ENCODE results near the gene SH3RF2.
"Not testable (repeated sequence)": the region's sequence is repeated elsewhere in the genome, so short reads cannot be mapped to it uniquely, and the experiment has no call there.

Gene SH3RF2, protein sequence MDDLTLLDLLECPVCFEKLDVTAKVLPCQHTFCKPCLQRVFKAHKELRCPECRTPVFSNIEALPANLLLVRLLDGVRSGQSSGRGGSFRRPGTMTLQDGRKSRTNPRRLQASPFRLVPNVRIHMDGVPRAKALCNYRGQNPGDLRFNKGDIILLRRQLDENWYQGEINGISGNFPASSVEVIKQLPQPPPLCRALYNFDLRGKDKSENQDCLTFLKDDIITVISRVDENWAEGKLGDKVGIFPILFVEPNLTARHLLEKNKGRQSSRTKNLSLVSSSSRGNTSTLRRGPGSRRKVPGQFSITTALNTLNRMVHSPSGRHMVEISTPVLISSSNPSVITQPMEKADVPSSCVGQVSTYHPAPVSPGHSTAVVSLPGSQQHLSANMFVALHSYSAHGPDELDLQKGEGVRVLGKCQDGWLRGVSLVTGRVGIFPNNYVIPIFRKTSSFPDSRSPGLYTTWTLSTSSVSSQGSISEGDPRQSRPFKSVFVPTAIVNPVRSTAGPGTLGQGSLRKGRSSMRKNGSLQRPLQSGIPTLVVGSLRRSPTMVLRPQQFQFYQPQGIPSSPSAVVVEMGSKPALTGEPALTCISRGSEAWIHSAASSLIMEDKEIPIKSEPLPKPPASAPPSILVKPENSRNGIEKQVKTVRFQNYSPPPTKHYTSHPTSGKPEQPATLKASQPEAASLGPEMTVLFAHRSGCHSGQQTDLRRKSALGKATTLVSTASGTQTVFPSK

DNA sequence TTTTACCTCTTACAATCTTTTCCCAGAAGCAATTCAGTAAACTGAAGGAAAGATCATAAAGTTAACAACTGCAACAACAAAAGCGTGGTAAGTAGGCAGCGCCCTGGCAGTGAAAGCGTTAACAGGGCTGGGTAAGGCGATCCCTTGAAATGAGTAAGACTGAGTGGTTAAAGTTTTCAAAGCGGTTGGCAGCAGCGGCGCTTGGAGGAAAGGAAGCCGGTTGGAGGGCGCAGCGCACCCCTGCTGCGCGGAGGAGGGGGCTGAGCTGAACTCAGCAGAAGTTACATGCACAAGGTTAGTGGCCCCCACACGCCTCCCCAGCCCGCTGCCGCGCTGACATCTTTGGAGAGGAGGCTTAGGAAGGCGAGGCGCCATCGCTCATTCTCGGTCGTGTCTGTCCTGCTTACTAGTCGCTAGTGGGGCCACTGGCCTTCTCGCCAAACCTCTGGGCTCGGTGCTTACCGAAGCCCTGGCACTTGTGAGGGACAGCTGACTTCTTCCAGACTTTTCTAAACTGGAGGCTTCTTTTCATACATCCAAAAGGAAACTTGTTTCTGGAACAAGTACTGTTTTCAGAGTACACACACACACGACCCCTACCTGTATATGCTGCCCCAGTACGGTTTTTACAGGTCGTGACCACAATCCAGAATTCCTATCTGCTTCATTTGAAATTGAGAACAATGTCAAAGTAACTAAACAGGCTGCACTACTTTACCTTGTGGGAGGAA lies at the start of gene SH3RF2:
SH3RF2 (plus strand) TSS at position 178 of the 731 bp plus-strand sequence. CDS start 1,351 bp downstream, outside the sequence.
- peaks cover 19% of the 10 kb centered on the region for H3K27me3 ChIP-seq (ENCODE audit: insufficient read depth, low read length)
- peak within 1 kb of the TSS; percentile 44 for H3K27ac ChIP-seq (ENCODE audit: low read length)
- peaks cover 37% of the 10 kb centered on the region for H3K4me1 ChIP-seq (ENCODE audit: insufficient read depth, low read length)
- H3K9ac ChIP-seq (ENCODE audit: low read depth, low read length) = peak within 1 kb of the TSS; percentile 81
- H3K9me3 ChIP-seq (ENCODE audit: insufficient read depth, low read depth, low read length) = no peaks in the 10 kb centered on the region
- no peaks in the 10 kb centered on the region for H3K36me3 ChIP-seq (ENCODE audit: insufficient read depth, low read depth, low read length)
- peak within 1 kb of the TSS; percentile 69 for H3K4me3 ChIP-seq (ENCODE audit: low read length)

DNA sequence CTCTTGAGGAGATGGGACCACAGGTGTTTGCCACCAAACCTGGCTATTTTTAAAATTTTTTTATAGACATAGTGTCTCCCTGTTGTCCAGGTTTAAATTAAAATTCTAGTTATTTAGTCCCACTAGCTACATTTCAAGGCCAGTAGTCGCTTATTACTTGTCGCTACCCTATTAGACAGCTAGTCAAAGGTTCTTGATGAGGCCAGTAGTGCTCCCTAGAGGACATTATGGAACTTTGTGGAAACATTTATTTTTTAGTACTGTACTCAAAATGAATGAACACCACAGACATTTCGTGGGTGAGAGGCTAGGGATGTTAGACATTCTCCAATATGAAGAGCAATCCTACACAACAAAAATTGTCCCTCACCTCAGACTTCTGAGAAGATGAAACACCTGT lies 49.2 kb upstream of the SH3RF2 start:
- no peak overlapping the region for H3K27ac ChIP-seq (ENCODE audit: low read length)
- no peak overlapping the region for H3K9ac ChIP-seq (ENCODE audit: low read depth, low read length)
- no peak overlapping the region for H3K4me3 ChIP-seq (ENCODE audit: low read length)
- H3K27me3 ChIP-seq (ENCODE audit: insufficient read depth, low read length) = no peaks in the 10 kb centered on the region
- peaks cover 10% of the 10 kb centered on the region; the same call in 1 of the 2 replicates for H3K9me3 ChIP-seq (ENCODE audit: insufficient read depth, low read depth, low read length)
- no peaks in the 10 kb centered on the region for H3K4me1 ChIP-seq (ENCODE audit: insufficient read depth, low read length)
- H3K36me3 ChIP-seq (ENCODE audit: insufficient read depth, low read depth, low read length) = no peaks in the 10 kb centered on the region

DNA sequence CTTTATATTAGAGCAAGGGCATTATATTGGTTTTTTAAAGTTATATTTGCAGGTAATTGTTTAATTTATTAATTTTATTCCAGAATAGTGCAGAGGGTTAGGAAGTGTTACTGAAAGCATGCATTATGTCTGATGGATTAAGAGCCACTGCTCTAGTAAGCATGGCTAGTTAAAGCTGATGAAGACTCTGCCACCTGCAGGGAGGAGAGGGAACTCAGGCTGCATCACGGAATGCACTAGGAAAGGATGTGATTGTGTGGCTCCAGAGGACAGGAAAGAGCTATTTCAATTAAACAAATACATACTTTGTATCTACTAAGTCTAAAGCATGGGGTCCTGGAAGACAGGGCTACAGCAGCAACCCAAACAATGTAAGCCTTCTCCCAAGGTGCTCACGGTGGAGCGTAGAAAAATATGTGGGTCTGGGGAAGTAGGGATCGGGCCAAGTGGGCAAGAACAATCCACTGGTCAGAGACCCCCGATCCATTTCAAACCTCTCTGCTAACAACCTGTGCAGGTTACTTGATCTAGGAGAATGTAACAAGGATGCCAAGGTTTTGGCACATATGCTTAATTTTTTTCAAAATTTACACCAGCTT lies 48.3 kb upstream of the SH3RF2 start:
- no peak overlapping the region for H3K27ac ChIP-seq (ENCODE audit: low read length)
- H3K9me3 ChIP-seq (ENCODE audit: insufficient read depth, low read depth, low read length) = peaks cover 10% of the 10 kb centered on the region; the same call in 1 of the 2 replicates
- H3K9ac ChIP-seq (ENCODE audit: low read depth, low read length) = no peak overlapping the region
- H3K4me1 ChIP-seq (ENCODE audit: insufficient read depth, low read length) = no peaks in the 10 kb centered on the region
- H3K36me3 ChIP-seq (ENCODE audit: insufficient read depth, low read depth, low read length) = no peaks in the 10 kb centered on the region
- H3K27me3 ChIP-seq (ENCODE audit: insufficient read depth, low read length) = no peaks in the 10 kb centered on the region
- H3K4me3 ChIP-seq (ENCODE audit: low read length) = no peak overlapping the region

DNA sequence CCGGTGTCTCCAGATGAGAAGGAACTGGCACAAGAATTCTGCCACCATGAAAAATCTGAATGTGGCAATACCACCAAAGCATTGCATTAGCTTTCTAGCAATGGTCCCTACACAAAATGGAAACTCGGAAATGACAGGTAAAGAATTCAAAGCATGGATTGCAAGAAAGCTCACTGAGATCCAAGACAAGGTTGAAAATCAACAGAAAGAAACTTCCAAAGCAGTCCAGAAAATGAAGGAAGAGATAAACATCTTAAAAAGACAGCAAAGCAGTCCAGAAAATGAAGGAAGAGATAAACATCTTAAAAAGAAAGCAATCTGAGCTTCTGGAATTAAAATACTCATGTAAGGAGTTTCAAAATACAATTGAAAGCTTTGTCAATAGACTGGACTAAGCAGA lies 46.8 kb upstream of the SH3RF2 start:
- no peak overlapping the region for H3K4me3 ChIP-seq (ENCODE audit: low read length)
- no peak overlapping the region for H3K9ac ChIP-seq (ENCODE audit: low read depth, low read length)
- H3K4me1 ChIP-seq (ENCODE audit: insufficient read depth, low read length) = no peaks in the 10 kb centered on the region
- H3K9me3 ChIP-seq (ENCODE audit: insufficient read depth, low read depth, low read length) = peaks cover 10% of the 10 kb centered on the region; the same call in 1 of the 2 replicates
- no peaks in the 10 kb centered on the region for H3K27me3 ChIP-seq (ENCODE audit: insufficient read depth, low read length)
- H3K36me3 ChIP-seq (ENCODE audit: insufficient read depth, low read depth, low read length) = no peaks in the 10 kb centered on the region
- no peak overlapping the region for H3K27ac ChIP-seq (ENCODE audit: low read length)

DNA sequence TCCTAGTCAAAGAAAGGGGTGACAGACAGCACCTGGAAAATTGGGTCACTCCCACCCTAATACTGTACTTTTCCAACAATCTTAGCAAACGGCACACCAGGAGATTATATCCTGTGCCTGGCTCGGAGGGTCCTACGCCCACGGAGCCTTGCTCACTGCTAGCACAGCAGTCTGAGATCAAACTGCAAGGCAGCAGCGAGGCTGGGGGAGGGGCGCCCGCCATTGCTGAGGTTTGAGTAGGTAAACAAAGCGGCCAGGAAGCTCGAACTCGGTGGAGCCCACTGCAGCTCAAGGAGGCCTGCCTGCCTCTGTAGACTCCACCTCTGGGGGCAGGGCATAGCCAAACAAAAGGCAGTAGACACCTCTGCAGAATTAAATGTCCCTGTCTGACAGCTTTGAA lies 45.0 kb upstream of the SH3RF2 start:
- H3K27ac ChIP-seq (ENCODE audit: low read length); H3K4me3 ChIP-seq (ENCODE audit: low read length); H3K27me3 ChIP-seq (ENCODE audit: insufficient read depth, low read length); H3K9ac ChIP-seq (ENCODE audit: low read depth, low read length); H3K4me1 ChIP-seq (ENCODE audit: insufficient read depth, low read length); H3K36me3 ChIP-seq (ENCODE audit: insufficient read depth, low read depth, low read length): not testable (repeated sequence)
- peaks cover 10% of the 10 kb centered on the region; the same call in 1 of the 2 replicates for H3K9me3 ChIP-seq (ENCODE audit: insufficient read depth, low read depth, low read length)

DNA sequence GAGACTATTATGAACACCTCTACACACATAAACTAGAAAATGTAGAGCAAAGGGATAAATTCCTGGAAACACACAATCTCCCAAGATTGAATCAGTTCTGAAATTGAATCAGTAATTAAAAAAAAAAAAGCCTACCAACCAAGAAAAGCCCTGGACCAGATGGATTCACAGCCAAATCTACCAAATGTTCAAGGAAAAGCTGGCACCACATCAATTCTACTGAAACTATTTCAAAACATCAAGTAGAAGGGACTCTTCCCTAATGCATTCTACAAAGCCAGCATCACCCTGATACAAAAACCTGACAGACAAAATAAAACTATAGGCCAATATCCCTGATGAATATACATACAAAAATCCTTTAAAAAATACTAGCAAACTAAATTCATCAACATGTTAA lies 38.2 kb upstream of the SH3RF2 start:
- no peak overlapping the region for H3K9ac ChIP-seq (ENCODE audit: low read depth, low read length)
- H3K36me3 ChIP-seq (ENCODE audit: insufficient read depth, low read depth, low read length) = no peaks in the 10 kb centered on the region
- no peaks in the 10 kb centered on the region for H3K4me1 ChIP-seq (ENCODE audit: insufficient read depth, low read length)
- H3K27me3 ChIP-seq (ENCODE audit: insufficient read depth, low read length) = no peaks in the 10 kb centered on the region
- H3K9me3 ChIP-seq (ENCODE audit: insufficient read depth, low read depth, low read length) = no peaks in the 10 kb centered on the region
- no peak overlapping the region for H3K4me3 ChIP-seq (ENCODE audit: low read length)
- no peak overlapping the region for H3K27ac ChIP-seq (ENCODE audit: low read length)

DNA sequence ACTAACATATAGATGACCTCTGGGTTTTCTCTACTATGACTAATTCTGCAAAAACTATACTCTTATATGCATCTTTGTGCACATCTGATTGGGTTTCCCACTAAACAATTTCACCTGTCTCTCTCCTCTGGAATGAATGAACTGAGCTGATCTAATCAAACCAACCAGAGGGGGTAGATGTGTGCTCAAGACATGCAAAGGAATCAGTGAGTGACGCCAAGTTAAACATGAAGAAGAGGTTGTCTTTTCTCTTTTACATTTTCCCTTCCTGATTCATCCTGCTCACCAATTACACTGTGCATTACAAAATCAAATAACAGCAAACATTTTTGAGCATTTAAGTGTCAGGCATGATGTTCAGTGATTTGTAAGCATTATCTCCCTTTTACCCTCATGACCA lies 34.0 kb upstream of the SH3RF2 start:
- no peak overlapping the region for H3K27ac ChIP-seq (ENCODE audit: low read length)
- no peaks in the 10 kb centered on the region for H3K27me3 ChIP-seq (ENCODE audit: insufficient read depth, low read length)
- H3K4me1 ChIP-seq (ENCODE audit: insufficient read depth, low read length) = no peaks in the 10 kb centered on the region
- H3K4me3 ChIP-seq (ENCODE audit: low read length) = no peak overlapping the region
- no peaks in the 10 kb centered on the region for H3K36me3 ChIP-seq (ENCODE audit: insufficient read depth, low read depth, low read length)
- H3K9me3 ChIP-seq (ENCODE audit: insufficient read depth, low read depth, low read length) = no peaks in the 10 kb centered on the region
- no peak overlapping the region for H3K9ac ChIP-seq (ENCODE audit: low read depth, low read length)

DNA sequence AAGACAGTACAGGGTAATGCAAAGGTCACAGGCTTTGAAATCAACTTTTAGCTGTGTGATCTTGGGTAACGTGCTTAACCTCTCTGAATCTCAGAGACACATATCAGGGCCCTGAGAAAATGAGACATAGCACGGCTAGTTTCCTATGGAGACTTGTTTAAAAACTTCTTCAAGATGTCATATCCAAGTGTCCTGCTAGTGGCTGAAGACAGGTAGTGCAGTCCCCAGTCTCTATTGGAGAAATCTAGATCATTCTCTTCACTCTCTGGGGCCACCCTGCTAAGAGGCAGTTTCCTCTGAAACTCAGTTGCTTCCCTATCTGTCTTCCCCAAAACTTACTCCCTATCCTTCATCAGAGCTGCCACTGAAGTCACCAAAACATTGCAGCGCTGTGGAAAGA lies 33.3 kb upstream of the SH3RF2 start:
- Histone ChIP-seq H3K27me3 (ENCODE audit: insufficient read depth, low read length) (no peaks in the 10 kb centered on the region), H3K36me3 (ENCODE audit: insufficient read depth, low read depth, low read length) (no peaks in the 10 kb centered on the region), H3K4me3 (ENCODE audit: low read length) (no peak overlapping the region), H3K27ac (ENCODE audit: low read length) (no peak overlapping the region), H3K4me1 (ENCODE audit: insufficient read depth, low read length) (no peaks in the 10 kb centered on the region), H3K9ac (ENCODE audit: low read depth, low read length) (no peak overlapping the region), H3K9me3 (ENCODE audit: insufficient read depth, low read depth, low read length) (no peaks in the 10 kb centered on the region)

DNA sequence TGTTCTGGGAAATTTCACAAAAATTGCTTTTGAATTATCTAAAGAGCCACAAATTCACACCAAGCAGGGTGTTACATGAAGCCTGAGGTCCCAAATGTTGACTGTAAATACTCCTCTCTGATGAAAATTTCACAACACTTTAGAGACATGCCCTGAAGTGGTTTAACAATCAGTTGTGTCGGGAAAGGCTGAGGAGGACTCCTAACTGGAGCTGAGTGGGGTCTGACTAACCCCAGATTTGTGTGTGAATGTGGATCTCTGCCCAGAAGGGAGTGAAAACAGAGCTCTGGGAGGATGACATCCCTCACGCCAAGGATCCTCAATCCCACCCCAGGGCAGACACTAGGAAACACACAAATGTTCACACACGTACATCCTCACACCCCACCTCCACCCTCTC lies 32.5 kb upstream of the SH3RF2 start:
- Histone ChIP-seq H3K9ac (ENCODE audit: low read depth, low read length) (no peak overlapping the region), H3K4me1 (ENCODE audit: insufficient read depth, low read length) (peaks cover 5% of the 10 kb centered on the region; the same call in 1 of the 2 replicates), H3K27me3 (ENCODE audit: insufficient read depth, low read length) (no peaks in the 10 kb centered on the region), H3K4me3 (ENCODE audit: low read length) (no peak overlapping the region), H3K36me3 (ENCODE audit: insufficient read depth, low read depth, low read length) (no peaks in the 10 kb centered on the region), H3K9me3 (ENCODE audit: insufficient read depth, low read depth, low read length) (no peaks in the 10 kb centered on the region), H3K27ac (ENCODE audit: low read length) (no peak overlapping the region)

DNA sequence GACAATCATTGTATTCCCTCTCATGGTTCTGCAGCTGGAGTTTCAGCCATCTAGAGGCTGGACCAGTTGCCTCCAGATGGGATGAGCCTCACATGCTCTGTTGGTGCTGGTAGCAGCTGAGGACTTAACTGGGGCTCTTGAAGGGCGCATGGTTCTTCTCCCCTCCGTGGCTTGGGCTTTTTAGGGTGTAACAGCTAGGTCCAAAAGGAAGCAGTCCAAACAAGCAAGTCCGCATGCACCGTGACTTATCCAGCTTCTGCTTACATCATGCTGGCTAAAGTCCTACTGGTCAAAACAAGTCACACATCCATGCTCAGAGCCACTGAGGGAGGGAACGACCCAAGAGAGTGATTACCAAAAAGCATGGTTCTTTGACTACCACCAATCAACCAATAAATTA lies 31.6 kb upstream of the SH3RF2 start:
- H3K27me3 ChIP-seq (ENCODE audit: insufficient read depth, low read length) = no peaks in the 10 kb centered on the region

DNA sequence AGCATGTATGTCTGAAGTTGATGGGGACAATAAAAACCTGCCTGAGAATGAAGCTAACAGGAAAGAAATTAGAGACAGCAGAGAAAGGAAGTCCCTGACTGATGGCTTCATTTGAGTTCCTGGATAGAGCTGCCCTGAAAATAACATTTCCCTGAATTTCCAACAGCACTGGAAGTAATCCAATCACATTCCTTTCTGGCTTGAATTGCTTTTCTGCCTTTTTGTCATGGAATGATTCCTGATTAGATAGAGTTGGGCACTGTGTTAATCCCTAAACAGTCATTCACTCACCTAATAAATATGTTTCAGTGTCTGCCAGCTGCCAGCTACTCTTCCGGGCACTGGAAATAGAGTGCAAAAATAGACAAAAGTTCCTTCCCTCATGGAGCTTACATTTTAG lies 30.0 kb upstream of the SH3RF2 start:
- Histone ChIP-seq H3K27ac (ENCODE audit: low read length) (no peak overlapping the region), H3K36me3 (ENCODE audit: insufficient read depth, low read depth, low read length) (no peaks in the 10 kb centered on the region), H3K4me1 (ENCODE audit: insufficient read depth, low read length) (peaks cover 5% of the 10 kb centered on the region; the same call in 1 of the 2 replicates), H3K9me3 (ENCODE audit: insufficient read depth, low read depth, low read length) (no peaks in the 10 kb centered on the region), H3K4me3 (ENCODE audit: low read length) (no peak overlapping the region), H3K9ac (ENCODE audit: low read depth, low read length) (no peak overlapping the region), H3K27me3 (ENCODE audit: insufficient read depth, low read length) (no peaks in the 10 kb centered on the region)

More for the DNA sequence above, 31.6 kb upstream of the SH3RF2 start:
- peaks cover 5% of the 10 kb centered on the region; the same call in 1 of the 2 replicates for H3K4me1 ChIP-seq (ENCODE audit: insufficient read depth, low read length)
- no peaks in the 10 kb centered on the region for H3K36me3 ChIP-seq (ENCODE audit: insufficient read depth, low read depth, low read length)
- no peak overlapping the region for H3K27ac ChIP-seq (ENCODE audit: low read length)
- no peak overlapping the region for H3K9ac ChIP-seq (ENCODE audit: low read depth, low read length)
- no peaks in the 10 kb centered on the region for H3K9me3 ChIP-seq (ENCODE audit: insufficient read depth, low read depth, low read length)
- no peak overlapping the region for H3K4me3 ChIP-seq (ENCODE audit: low read length)

Measured in iPS-20b (cell line).